Stimulated activated CD4-positive, alpha-beta T cell treated with anti-CD3 and anti-CD28 coated beads, Interleukin-4, amount 100 ng/mL, for 48 hours (primary cell): Measurements from ENCODE around the gene GMDS.

ENCODE experiments used
- DNase-seq, 2 donors: peaks; one replicate each; pipeline ENCODE4 v3.0.0-alpha.2; 2020; ENCODE audit warnings: low read depth in 2 of 2

Gene GMDS

DNA sequence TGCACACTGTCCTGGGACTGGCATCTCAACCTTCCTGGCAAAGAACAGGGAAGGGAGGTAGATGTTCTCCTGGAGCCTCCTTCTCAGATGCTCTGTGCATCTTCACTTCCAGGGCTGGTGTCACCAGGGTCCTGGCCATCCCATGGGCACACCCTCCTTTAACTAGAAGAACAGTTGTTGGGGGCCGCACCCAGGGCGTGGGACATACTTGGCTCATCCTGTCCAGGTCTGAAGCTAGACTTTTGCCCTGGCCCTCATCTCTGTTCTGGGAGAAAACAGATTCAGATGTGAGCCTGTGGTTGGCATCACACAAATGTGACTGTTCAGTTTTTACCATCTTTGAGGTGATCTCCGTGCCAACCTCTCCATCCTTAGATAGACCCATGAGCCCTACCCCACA lies 594.0 kb downstream of the GMDS start:
- no peak for DNase-seq

DNA sequence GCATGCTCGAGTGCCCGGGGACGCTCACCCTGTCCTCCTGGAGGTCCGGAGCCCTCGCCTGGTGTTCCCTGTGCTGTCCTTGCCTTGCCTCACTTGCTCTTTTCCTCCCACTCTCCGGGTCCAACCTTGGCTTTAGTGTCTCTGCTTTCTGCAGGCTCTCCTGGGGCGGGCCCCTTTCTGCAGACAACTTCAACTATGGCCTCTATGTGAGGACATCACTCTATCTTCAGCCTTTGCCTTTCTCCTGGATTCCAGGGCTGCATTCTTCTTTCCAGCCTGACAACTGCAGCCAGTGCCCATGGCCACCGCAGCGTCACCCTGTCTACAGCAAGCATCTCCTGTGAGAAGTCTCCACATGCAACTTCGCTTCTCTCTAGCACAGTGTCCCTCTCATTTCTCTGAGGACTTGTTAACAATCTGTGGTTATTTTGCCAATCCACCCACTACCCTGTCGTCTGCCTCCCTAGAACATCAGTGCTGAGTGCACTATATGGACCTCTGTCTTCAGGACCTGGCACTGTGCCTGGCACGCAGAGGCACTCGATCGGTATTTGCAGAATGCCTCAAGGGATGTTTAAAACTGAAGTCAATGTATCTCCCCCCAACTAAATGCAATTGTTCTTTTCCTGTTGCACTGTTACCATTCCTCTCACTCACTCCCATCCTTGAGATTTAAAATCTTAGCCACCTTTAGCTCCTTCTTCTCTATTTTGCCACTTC lies 599.8 kb downstream of the GMDS start:
- no peak for DNase-seq

DNA sequence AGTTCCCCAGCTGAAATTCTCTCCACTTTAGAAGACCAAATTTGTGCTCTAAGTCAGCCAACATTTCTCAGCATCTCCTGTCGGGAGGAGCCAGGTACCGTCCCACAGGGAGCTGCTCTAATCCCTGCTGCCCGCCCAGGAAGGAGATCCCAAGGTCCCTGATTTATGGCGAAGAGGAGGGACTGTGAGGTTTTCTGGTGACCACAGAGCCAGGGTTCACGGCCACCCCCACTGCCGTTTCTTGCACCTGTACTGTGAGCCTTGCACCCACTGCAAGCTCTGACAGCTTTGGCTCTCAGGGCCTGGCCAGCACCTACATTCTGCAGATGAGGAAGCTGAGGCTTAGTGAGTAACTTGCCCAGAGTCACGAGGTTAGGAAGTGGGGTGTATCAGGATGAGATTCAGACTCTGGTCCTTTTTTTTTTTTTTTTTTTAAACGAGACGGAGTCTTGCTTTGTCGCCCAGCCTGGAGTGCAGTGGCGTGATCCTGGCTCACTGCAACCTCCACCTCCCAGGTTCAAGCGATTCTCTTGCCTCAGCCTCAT lies 600.8 kb downstream of the GMDS start:
- DNase-seq = no peak

DNA sequence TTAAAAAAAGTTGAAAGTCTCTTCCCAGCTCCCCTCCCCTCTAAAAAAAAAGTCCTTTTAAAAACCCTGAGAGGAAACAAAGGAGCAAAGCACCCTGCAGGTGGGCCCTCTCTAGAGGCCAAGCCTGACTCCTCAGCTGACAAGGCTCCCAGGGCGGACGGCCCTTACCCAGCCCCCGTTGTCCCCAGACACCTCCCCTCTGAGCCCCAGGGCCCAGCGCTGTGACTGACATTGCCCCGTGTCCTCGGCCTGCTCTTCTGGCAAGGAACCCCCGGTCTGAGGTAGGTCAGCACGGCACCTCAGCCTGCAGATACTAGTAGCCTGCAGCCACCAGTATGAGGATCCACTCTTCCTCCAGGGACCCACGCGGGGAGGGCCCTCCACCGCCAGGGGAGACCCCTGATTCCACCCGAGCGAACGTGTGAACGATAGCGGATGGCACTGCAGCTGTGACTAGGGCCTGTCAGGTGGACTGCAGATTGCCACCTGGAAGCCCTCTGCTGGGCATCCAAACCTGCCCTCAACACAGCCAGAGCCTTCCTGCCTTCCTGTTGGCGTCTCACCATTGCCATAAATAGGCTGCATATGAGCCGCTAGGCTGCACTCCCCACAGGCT lies 601.5 kb downstream of the GMDS start:
- DNase-seq = no peak

DNA sequence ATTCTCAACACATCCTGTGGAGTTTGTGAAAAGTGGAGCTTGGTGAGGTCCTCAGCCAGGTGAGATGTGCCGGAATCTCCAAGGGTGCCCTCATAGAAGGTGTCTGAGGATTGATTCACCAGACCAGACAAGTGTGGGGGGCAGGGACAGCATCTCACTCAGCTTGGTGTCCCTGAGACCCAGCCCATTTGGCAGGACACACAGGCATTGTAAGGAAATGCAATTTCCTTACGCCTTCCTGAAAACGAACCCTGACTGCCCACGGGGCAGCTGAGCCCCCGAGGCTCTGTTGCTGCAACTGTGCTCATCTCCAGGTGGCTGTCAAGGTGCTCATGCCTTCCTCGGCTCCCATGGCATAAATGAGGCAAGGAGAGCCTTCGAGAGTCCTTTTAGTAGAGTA lies 602.3 kb downstream of the GMDS start:
- DNase-seq = no peak

DNA sequence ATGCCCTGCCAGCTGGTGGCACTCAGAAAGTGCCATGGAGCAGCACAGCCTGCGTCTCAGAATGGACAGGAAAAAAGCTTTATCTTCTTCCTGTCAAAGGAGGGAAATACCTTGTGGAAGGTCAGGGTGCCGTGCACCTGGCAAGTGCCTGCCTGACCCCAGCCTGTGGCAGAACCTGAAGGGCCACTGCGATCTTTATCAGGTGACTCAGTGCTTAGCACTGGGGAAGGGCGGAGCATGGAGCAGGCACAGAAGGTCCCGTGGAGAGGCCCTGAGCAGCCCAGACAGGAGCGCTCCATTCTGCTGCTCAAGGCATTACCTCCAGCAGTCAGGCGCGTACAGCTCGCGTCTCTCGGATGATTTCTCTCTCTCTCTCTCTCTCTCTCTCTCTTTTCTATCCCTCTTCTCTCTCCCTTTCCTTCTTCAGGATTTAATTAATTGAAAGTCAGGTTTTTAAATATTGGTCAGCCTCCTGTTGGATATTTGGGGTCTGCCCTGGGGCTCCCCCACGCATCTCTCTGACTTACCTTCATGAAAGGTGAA lies 604.0 kb downstream of the GMDS start:
- no peak for DNase-seq

DNA sequence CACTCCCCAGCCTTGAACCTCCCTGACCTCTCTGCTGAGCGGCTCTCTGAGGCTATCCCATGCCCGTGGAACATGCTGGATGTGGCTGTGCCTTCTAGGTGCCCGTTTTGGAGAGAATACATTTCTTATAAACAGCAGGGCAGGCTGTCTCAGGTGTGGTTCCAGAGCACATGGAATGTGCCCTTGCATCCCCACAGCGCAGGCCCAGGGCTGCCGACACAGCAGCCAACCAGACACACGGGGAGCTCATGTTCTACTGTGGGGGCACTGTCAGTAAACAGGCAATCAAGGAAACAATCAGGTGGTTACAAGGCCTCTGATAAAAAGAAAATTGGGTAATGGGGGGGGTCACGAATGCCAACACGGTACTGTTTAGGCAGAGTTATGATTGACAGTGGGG lies 604.9 kb downstream of the GMDS start:
- DNase-seq = no peak

DNA sequence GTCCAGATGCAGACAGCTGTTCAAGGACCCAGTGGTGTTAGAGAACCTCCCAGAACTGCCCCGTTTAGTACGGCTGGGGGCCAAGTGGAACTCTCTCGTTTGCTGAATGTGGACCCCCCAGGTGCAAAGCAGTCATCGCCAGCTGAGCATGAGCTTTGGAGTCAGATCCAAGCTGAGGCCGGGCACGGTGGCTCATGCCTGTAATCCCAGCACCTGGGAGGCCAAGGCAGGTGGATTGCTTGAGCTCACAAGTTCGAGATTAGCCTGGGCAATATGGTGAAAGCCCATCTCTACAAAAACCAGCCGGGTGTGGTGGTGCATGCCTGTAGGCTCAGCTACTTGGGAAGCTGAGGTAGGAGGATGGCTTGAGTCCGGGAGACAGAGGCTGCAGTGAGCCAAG lies 606.0 kb downstream of the GMDS start:
- no peak for DNase-seq

DNA sequence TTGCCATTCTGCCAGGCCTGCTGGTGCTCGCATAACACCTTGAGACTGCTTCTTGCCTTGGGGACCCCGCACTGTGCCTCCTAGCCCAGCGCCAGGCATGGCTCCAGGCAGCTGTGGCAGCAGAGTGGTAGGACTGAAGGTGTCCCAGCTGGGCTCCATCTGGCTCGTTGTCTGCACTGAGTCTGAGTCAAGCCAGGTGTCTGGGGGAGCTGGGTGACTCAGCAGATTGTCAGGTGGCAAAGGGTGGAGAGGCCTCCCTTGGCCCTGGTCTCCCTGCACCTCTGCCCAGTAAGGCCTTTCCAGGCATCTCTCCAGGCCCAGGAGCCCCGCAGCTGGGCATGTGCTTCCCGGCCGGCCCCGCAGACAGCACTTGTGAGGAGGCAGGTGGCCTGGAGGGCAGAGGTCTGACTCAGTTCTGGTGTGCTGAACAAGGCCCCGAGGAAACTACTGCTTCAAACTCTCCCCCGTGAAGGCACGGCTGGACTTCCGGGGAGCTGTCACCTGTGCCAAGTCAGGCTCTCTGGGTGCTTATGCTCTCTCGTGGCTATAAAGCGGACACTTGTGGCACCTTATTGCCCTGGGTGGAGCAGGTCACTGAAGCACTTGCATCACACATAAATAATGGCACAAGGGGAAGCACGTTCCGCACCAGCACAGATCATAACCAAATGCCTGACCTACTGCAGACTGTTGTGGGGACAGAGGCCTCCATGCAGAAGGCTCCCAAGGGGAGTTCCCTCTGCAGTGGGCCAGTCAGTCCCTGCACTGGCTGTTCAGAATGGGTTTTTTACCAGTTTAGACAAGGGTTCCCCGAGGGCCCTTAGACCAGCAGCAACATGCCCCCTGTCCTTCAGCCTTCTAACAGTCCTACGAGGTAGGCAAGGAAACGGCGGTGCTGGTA lies 608.2 kb downstream of the GMDS start:
- no peak for DNase-seq

DNA sequence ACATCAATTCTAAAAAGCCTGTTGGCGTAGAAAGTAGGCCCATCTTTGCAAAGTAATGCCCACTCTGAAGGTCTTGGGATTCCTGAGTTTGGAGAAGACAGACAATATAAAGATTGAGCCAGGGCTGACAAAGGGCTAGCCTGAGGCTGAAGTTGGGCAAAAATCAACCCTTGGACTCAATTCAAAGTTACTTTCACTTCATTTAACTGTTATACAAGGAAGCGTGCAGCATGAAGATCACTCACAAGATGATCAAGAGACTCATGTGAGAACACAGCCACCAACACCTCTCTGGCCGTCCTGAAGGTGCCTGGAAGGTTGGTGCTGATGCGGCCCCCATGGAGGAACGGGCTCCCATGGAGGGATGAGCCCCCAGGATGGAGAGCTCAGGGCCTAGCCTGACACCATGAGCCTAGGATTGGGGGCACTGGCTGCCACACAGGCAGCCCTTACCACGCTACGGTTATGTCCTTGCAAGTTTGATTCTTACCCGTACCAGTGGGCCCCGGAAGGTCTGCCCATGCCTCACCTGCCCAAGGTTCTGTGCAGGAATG lies 609.1 kb downstream of the GMDS start:
- no peak for DNase-seq

DNA sequence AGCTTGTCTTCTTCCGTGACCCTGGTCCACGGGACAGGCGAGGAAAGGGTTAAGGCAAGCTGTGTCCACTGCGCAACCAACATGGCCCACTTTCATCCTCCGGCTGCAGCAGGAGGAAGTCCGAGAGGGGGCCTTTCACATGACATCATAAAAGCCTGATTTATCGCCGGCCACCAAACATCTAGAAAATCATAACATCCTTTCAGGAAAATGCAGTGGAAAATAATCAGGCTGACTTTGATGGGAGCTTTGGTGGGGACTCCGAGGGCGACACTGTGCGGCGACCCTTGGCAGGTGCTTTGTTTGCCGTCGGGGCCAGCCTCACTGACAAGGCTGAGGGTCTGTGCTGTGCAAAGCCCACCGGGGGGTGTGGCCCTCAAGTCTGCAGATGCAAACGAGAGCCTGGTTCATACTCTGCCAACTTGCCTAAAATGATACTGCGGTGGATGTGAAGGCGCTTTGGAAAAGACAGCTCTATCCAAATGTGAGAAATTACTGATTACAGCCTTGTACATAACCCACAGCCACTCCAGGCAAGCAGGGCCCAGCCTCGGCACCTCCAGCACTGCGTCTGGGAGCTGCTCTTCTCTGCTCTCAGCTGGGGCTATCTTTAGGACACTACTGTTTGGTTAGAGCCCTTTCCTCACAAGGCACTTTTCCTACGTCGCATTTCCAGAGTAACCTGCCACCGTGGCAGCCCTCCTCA lies 609.9 kb downstream of the GMDS start:
- no peak for DNase-seq

DNA sequence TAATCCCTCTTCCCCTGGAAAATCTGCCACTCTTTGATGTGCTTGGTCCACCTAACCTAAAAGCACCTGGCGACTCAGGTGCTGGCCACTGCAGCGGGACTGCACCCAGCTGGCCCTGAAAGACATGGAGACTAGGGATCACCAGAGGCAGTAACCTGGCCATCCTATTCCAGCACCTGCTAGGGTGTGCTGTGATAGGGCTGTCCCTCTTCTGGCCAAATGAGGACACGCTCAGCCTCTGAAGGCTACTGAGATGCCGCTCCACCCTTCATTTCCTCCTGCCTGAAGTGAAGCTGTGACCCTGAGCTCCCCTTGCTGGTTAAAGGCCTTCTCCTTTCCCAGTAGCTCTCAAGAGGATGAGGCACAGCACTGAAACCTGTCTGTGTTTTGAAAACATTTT lies 611.3 kb downstream of the GMDS start:
- no peak for DNase-seq

DNA sequence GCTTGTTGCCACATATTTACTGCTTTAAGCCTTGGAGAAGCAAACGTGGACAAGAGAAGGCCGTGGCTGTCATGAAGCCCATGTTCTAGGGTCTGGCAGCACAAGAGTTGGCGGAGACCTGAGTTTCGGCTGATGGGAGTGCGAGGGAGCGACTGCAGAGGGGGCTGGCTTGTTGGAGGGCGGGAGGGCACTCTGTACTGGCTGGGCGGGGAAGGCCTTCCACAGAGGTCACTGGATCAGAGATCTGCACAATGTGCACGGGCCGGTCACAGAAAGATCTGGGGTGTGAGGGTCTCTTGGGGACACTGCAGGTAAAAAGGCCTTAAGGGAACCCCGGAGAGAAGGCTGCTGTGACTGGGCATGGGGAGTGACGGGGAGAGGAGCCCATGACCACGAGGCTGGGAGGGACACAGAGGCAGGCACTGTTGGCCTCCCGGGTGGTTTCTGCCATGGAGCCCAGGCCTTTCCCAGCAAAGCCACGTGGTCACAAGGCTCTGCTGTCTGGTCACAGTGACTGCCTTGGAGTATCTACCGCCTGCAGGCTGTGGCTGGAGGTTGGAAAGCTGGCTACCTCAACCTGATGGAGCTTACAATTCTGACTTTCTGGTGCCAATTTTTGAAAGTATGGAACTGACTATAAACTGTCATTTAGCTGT lies 611.9 kb downstream of the GMDS start:
- DNase-seq = no peak

DNA sequence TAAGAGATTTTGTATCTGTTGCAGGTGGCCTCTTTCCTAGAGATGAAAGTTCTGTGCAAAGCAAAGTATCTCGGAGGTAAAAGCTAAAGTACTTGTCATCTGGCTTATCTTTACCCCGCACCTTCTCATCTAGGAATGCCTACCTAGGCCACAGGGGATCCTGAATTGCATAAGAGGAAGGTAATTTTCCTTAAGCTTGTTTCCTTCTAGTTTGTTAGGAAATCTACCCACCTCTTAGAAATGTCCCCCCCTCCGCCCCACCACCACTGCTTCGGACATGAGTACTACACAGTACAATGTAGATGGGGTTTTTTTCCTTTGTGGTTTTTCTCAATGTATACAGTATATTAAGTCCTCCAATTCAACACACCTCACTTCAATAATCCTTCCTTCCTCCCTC lies 614.2 kb downstream of the GMDS start:
- DNase-seq = no peak

DNA sequence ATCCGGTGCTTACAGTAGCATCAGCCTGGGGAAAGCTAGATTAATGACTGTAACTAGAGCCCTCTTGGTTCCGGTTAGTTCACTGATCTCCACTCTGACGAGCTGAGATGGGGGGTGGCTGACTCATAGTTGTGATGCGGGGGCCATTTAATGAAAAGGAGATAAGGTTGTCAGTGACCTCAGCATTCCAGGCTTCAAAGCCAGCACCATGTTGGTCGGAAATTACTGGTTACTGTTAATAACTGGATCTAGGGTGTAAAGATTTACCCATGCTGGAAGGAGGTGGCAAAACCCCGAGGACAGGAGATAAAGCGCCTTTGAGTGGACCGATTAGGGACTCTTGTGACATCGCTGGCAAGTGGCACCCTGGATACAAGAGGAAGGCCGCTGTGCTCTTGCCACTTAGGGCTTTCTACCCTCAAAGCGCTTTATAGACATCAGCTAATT lies 614.6 kb downstream of the GMDS start:
- no peak for DNase-seq

DNA sequence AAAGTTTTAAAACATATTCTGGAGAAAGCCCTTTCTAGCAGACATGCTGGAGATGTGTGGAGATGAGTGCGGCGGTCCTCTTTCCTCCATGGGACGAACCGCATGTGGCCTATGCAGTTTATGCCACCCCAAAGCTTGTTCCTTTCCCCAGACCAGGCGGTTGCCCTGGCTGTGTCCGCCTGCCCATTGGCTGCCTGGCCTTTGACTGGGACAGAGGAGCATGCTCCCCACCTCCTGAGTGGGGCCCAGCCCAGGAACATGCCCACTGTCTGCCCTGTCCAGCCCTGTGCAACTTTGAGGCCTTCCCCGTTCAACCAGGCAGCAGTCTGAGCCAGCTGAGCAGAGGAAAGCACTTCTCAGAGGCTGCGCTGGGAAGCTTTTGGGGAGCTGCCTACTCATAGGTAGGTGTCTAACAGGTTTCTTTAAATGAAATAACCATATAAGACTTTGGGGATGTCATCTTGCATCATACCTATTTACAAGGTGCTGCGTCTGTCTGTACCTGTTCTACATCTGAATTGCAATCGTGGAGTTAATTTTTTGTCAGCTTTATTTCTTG lies 615.1 kb downstream of the GMDS start:
- no peak for DNase-seq

DNA sequence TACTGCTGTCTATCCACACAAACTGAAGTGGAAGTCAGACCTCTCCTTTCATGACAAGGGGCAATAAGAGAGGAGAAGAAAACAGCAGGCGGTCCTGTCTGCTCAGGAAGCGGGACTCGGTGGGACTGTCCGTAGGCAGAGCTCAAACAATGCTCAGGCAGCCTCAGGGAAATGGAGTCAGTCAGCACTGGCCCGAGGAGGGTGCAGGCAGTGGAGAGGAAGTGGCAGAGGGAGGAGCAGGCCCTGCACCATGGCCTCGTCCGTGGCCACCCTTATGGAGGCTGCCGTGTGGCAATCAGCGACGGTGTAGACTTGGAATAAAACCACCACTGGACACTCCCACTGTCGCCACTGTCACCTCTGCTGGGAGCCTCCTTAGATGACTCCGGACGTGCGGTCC lies 616.1 kb downstream of the GMDS start:
- DNase-seq = no peak

DNA sequence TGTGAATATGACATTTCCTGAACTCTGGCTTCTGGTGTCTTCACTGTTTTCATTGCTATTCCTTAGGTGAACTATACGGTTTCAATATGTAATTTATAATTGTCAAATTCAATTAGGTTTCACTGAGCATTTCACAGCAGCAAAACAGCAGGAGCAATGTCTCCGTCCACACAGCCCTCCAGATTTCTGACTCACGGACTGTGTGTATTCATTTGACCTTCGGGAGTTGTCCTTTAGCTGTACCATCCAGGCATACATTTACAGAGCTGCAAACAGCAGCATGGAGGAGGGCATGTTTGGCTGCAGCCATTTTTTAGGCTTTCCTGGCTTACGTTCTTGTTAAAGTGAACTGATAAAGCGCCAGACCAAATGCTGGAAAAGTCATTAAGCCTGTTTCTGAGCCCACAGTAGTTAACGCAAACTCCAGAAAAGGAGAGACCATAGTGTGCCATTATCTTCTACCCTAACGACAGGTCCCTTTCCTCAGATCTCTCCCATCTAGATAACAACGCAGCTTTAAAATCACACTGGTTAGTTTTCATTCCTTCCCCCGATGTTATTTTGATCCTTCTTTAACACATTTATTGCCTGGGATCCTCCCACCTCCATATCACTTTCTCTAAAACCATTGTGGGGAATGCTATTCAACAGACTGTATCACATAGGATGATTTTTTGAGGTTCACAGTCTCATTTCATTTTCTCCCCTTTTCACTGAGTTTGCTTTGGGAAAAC lies 617.4 kb downstream of the GMDS start:
- DNase-seq = no peak

DNA sequence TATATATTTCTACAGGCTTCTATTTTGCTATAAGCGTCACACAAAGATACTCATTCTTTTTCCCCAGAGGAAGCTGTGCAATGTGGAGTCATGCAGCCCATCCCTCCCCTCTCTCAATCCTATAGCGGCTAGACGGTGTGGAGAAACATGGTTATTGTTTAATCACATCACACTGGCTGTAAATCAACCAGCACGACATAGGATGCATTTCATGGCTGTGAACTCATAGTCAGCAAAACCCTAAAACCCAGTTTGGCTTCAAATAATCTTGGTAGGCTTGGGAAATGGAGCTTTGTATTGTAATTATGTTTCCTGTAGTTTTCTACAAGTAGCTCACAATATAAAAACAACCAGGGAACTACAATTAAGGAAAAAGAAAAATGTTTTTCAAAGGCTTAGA lies 618.9 kb downstream of the GMDS start:
- no peak for DNase-seq
